GM12878 (cell line): Measurements from ENCODE around the gene BORCS6. TPM values are rescaled to one million over a fixed set of nuclear protein-coding genes. Genes with fewer than 3 reads are reported as not detected.
A peak's percentile ranks its signal among the peaks of the same experiment; 100 is the strongest.

Experiments used
- BACH1 ChIP-seq: fragments of 450-650 bp; IDR thresholded peaks from 2 replicates; pipeline ENCODE4 v1.6.1; 2017; ENCODE audit warnings: mild to moderate bottlenecking, borderline replicate concordance
- BCL3 ChIP-seq: IDR thresholded peaks from 2 replicates; pipeline ENCODE4 v1.6.1; 2011; ENCODE audit warnings: borderline replicate concordance, low read depth, mild to moderate bottlenecking, moderate library complexity, low read length; ENCODE audit not compliant: insufficient read depth, poor library complexity, severe bottlenecking
- DPF2 ChIP-seq: fragments of 450-650 bp; IDR thresholded peaks from 2 replicates; pipeline ENCODE4 v1.6.1; 2017; ENCODE audit warnings: mild to moderate bottlenecking
- EP300 ChIP-seq, 2 experiments: fragments of 150-350 bp in 1 of 2; IDR thresholded peaks; 2 replicates each; pipeline ENCODE4 v1.6.1; 2011 to 2012; ENCODE audit warnings: low read depth in 2 of 2, low read length in 2 of 2, borderline replicate concordance in 1 of 2, improper control_type of control experiment in 1 of 2, inconsistent platforms in 1 of 2; ENCODE audit not compliant: control insufficient read depth in 1 of 2
- FOXM1 ChIP-seq: IDR thresholded peaks from 2 replicates; pipeline ENCODE4 v1.6.1; 2012; ENCODE audit warnings: low read depth, mild to moderate bottlenecking, inconsistent platforms, low read length, moderate library complexity
- GABPA ChIP-seq: IDR thresholded peaks from 2 replicates; pipeline ENCODE4 v1.6.1; 2014; ENCODE audit warnings: antibody characterized with exemption, low read depth, mild to moderate bottlenecking, inconsistent platforms
- HDAC2 ChIP-seq: fragments of 200-600 bp; sonication (generic); IDR thresholded peaks from 2 replicates; pipeline ENCODE4 v1.6.1; 2017
- JUNB ChIP-seq: IDR thresholded peaks from 2 replicates; pipeline ENCODE4 v1.6.1; 2016; ENCODE audit warnings: antibody characterized with exemption, mild to moderate bottlenecking
- MTA3 ChIP-seq: IDR thresholded peaks from 2 replicates; pipeline ENCODE4 v1.6.1; 2012; ENCODE audit warnings: low read length, inconsistent platforms, borderline replicate concordance
- NFYA ChIP-seq: IDR thresholded peaks from 2 replicates; pipeline ENCODE4 v1.6.1; 2011; ENCODE audit warnings: low read depth, mild to moderate bottlenecking, low read length, improper control_type of control experiment, borderline replicate concordance
- PBX3 ChIP-seq: IDR thresholded peaks from 2 replicates; pipeline ENCODE4 v1.6.1; 2011; ENCODE audit warnings: mild to moderate bottlenecking, low read depth, low read length, moderate library complexity; ENCODE audit not compliant: insufficient replicate concordance
- PML ChIP-seq: IDR thresholded peaks from 2 replicates; pipeline ENCODE4 v1.6.1; 2012; ENCODE audit warnings: low read length, inconsistent platforms
- POLR2AphosphoS5 ChIP-seq: IDR thresholded peaks from 2 replicates; pipeline ENCODE4 v1.6.1; 2011; ENCODE audit warnings: mild to moderate bottlenecking, low read length, inconsistent platforms
- RB1 ChIP-seq: fragments of 450-650 bp; formaldehyde crosslinking; IDR thresholded peaks from 2 replicates; pipeline ENCODE4 v1.6.1; 2017; ENCODE audit warnings: mild to moderate bottlenecking, borderline replicate concordance
- RCOR1 ChIP-seq: conservative IDR thresholded peaks from 2 replicates; pipeline ENCODE4 v1.6.1; 2012; ENCODE audit warnings: low read depth, low read length, improper control_type of control experiment
- RELA ChIP-seq: fragments of 450-650 bp; IDR thresholded peaks from 2 replicates; pipeline ENCODE4 v1.8.0; 2014; ENCODE audit warnings: borderline replicate concordance; ENCODE audit not compliant: partially characterized antibody
- RUNX3 ChIP-seq: IDR thresholded peaks from 2 replicates; pipeline ENCODE4 v1.6.1; 2012; ENCODE audit warnings: low read length, inconsistent platforms
- SIX5 ChIP-seq: IDR thresholded peaks from 2 replicates; pipeline ENCODE4 v1.6.1; 2011; ENCODE audit warnings: mild to moderate bottlenecking, low read depth, low read length, moderate library complexity; ENCODE audit not compliant: severe bottlenecking
- SMAD5 ChIP-seq: IDR thresholded peaks from 2 replicates; pipeline ENCODE4 v1.6.1; 2016; ENCODE audit warnings: antibody characterized with exemption, low read depth
- SPI1 ChIP-seq: IDR thresholded peaks from 2 replicates; pipeline ENCODE4 v1.6.1; 2011; ENCODE audit warnings: low read depth, mild to moderate bottlenecking, low read length, moderate library complexity, borderline replicate concordance; ENCODE audit not compliant: insufficient read depth
- SREBF2 ChIP-seq: IDR thresholded peaks from 2 replicates; pipeline ENCODE4 v1.6.1; 2012; ENCODE audit warnings: mild to moderate bottlenecking, low read length
- STAT1 ChIP-seq: fragments of 450-650 bp; conservative IDR thresholded peaks from 2 replicates; pipeline ENCODE4 v1.6.1; 2014; ENCODE audit warnings: antibody characterized with exemption, mild to moderate bottlenecking
- TARDBP ChIP-seq: IDR thresholded peaks from 2 replicates; pipeline ENCODE4 v1.6.1; 2016; ENCODE audit warnings: borderline replicate concordance
- USF2 ChIP-seq: IDR thresholded peaks from 2 replicates; pipeline ENCODE4 v1.6.1; 2011; ENCODE audit warnings: low read depth, low read length, improper control_type of control experiment, borderline replicate concordance
- YY1 ChIP-seq: IDR thresholded peaks from 2 replicates; pipeline ENCODE4 v1.6.1; 2011; ENCODE audit warnings: low read depth, mild to moderate bottlenecking, low read length
- ZNF207 ChIP-seq: fragments of 450-650 bp; IDR thresholded peaks from 2 replicates; pipeline ENCODE4 v1.6.1; 2014; ENCODE audit warnings: antibody characterized with exemption, mild to moderate bottlenecking, borderline replicate concordance
- ZNF217 ChIP-seq: fragments of 450-650 bp; IDR thresholded peaks from 2 replicates; pipeline ENCODE4 v1.6.1; 2017; ENCODE audit warnings: antibody characterized with exemption, mild to moderate bottlenecking
- ZNF24 ChIP-seq: fragments of 450-650 bp; IDR thresholded peaks from 2 replicates; pipeline ENCODE4 v1.6.1; 2017; ENCODE audit warnings: antibody characterized with exemption, mild to moderate bottlenecking
- ZNF274 ChIP-seq: IDR thresholded peaks from one replicate; pipeline ENCODE4 v1.8.0; 2011; ENCODE audit not compliant: insufficient read length, insufficient read depth
- ZSCAN29 ChIP-seq: fragments of 450-650 bp; IDR thresholded peaks from 2 replicates; pipeline ENCODE4 v1.6.1; 2017; ENCODE audit warnings: mild to moderate bottlenecking, moderate library complexity
- polyA plus RNA-seq, 11 experiments: library from polyadenylated mRNA; depleted of rRNA in 4 of 11; unstranded in 6 of 11; stranded (reverse) in 5 of 11; fragments of >200 nt; fragmentation: Nextera tagmentation in 4 of 11; fragmentation: Illumina TruSeq in 1 of 11; extraction: Ambion mirVana in 4 of 11; extraction: Trizol in 1 of 11; gene quantifications; 1 replicate in 1 of 11; 2 replicates in 10 of 11; pipeline versions ENCODE4 v1.2.1 to v1.2.3, GENCODE V29; 2011 to 2016; ENCODE audit warnings: inconsistent platforms in 2 of 11, missing spikeins in 2 of 11, low read depth in 1 of 11
- total RNA-seq, 4 experiments: library from RNA; depleted of rRNA in 3 of 4; stranded (reverse); fragments of >200 nt in 3 of 4; fragmentation: Illumina TruSeq in 1 of 4; extraction: Trizol in 1 of 4; gene quantifications; 2 replicates each; pipeline versions ENCODE4 v1.2.1 to v1.2.3, GENCODE V29; 2013 to 2021

The BORCS6 gene
- total and polyA plus RNA-seq, 10 of the 15 experiments (the other 5 are each of a cell fraction or from before 2014, with no cell fraction given): 0.37 to 14.1 (median 6.7) TPM

GRCh38 chr17:8225813-8226535, 36.0 kb upstream of the BORCS6 start (continued):
- TF ChIP-seq BCL3: no peak
- 0 out of 2 replicates have a peak, but pooled peaks have one; percentile 6 for TF ChIP-seq POLR2AphosphoS5
- TF ChIP-seq ZNF24: peak; percentile 99
- no peak for TF ChIP-seq STAT1
- TF ChIP-seq ZNF217: peak; percentile 24; the same call in 1 of the 2 replicates
- TF ChIP-seq SIX5: no peak
- no peak for TF ChIP-seq EP300 (IDR thresholded peaks at IDR 0.05; ENCODE audit: borderline replicate concordance in 1 of 2, control insufficient read depth in 1 of 2, low read depth in 2 of 2, low read length in 2 of 2)
- peak; percentile 91 for TF ChIP-seq TARDBP
- peak; percentile 81 for TF ChIP-seq PML
- TF ChIP-seq JUNB: no peak
- 0 out of 2 replicates have a peak, but pooled peaks have one; percentile 21 for TF ChIP-seq ZNF207
- no peak for TF ChIP-seq RCOR1
- peak; percentile 15; the same call in 1 of the 2 replicates for TF ChIP-seq HDAC2
- TF ChIP-seq ZSCAN29: peak; percentile 96
- TF ChIP-seq BACH1: 0 out of 2 replicates have a peak, but pooled peaks have one; percentile 22
- peak; percentile 89 for TF ChIP-seq SREBF2
- TF ChIP-seq USF2: no peak
- TF ChIP-seq GABPA: peak; percentile 58; the same call in 1 of the 2 replicates
- no peak for TF ChIP-seq RELA
- TF ChIP-seq ZNF274: no peak
- peak; percentile 83 for TF ChIP-seq RUNX3
- 0 out of 2 replicates have a peak, but pooled peaks have one; percentile 0 for TF ChIP-seq RB1
- TF ChIP-seq NFYA: no peak
- 0 out of 2 replicates have a peak, but pooled peaks have one; percentile 15 for TF ChIP-seq SMAD5
- TF ChIP-seq YY1: peak; percentile 61; the same call in 1 of the 2 replicates
- TF ChIP-seq PBX3: no peak
- TF ChIP-seq FOXM1: peak; percentile 21; the same call in 1 of the 2 replicates
- TF ChIP-seq DPF2: no peak
- TF ChIP-seq MTA3: peak; percentile 88
- TF ChIP-seq SPI1: no peak
